ENCODE results near the gene ANXA10. TPM values are rescaled to one million over a fixed set of nuclear protein-coding genes. Genes with fewer than 3 reads are reported as not detected.

The ANXA10 gene
- total and polyA plus RNA-seq, 2 experiments from 2014 or later, result not detected

DNA sequence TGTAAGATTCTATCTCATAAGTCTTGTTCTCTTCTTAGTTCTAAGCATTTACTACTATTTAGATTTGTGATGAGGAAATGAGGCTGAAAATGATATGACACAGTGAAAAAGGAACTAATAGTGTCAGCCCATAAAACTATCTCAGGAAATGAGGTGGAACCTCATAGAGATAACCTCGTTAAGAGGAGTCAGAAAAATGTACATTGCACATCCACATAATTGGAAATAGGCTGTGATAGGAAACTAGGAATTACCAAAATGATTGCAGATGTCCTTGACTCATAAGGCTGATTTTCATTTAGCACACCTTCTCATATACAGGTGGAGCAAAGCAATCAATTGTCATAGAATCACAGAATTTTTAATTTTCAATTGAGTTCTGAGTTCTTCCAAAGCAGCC, 26.8 kb downstream of the ANXA10 start:
- no peak for ATAC-seq
- no peak overlapping the region for H3K4me3 Mint-ChIP-seq

More for the DNA sequence above, 26.8 kb downstream of the ANXA10 start:
- Mint-ChIP-seq H3K27me3 (ENCODE audit: insufficient read depth, low read depth, poor library complexity) (no peaks in the 10 kb centered on the region), H3K4me1 (no peaks in the 10 kb centered on the region), H3K9me3 (peaks cover 8% of the 10 kb centered on the region; the same call in 2 of the 3 replicates), H3K36me3 (ENCODE audit: low read depth) (no peaks in the 10 kb centered on the region; the same call in 2 of the 3 replicates), H3K27ac (no peak overlapping the region)
- no peaks in the 10 kb centered on the region for H3K27me3 ChIP-seq (ENCODE audit: insufficient read depth)
- DNase-seq (ENCODE audit: low spot score), result no peak
- H2AFZ ChIP-seq, result no peak overlapping the region
- H3K27ac ChIP-seq (ENCODE audit: low read depth), result no peak overlapping the region
- H3K79me2 ChIP-seq (replicated peaks; ENCODE audit: insufficient read depth), result no peaks in the 10 kb centered on the region
- no peaks in the 10 kb centered on the region for H3K4me1 ChIP-seq (ENCODE audit: insufficient read depth)
- H3K9me2 ChIP-seq (ENCODE audit: insufficient read depth), result no peaks in the 10 kb centered on the region
- no peaks in the 10 kb centered on the region for H3F3A ChIP-seq (replicated peaks; ENCODE audit: low read depth)
- H3K4me2 ChIP-seq, result no peak overlapping the region
- TF ChIP-seq CREB1 (CRISPR knock-in tag; IDR thresholded peaks at IDR 0.05; ENCODE audit: low read depth), result no peak
- TF ChIP-seq, protein P1, sequence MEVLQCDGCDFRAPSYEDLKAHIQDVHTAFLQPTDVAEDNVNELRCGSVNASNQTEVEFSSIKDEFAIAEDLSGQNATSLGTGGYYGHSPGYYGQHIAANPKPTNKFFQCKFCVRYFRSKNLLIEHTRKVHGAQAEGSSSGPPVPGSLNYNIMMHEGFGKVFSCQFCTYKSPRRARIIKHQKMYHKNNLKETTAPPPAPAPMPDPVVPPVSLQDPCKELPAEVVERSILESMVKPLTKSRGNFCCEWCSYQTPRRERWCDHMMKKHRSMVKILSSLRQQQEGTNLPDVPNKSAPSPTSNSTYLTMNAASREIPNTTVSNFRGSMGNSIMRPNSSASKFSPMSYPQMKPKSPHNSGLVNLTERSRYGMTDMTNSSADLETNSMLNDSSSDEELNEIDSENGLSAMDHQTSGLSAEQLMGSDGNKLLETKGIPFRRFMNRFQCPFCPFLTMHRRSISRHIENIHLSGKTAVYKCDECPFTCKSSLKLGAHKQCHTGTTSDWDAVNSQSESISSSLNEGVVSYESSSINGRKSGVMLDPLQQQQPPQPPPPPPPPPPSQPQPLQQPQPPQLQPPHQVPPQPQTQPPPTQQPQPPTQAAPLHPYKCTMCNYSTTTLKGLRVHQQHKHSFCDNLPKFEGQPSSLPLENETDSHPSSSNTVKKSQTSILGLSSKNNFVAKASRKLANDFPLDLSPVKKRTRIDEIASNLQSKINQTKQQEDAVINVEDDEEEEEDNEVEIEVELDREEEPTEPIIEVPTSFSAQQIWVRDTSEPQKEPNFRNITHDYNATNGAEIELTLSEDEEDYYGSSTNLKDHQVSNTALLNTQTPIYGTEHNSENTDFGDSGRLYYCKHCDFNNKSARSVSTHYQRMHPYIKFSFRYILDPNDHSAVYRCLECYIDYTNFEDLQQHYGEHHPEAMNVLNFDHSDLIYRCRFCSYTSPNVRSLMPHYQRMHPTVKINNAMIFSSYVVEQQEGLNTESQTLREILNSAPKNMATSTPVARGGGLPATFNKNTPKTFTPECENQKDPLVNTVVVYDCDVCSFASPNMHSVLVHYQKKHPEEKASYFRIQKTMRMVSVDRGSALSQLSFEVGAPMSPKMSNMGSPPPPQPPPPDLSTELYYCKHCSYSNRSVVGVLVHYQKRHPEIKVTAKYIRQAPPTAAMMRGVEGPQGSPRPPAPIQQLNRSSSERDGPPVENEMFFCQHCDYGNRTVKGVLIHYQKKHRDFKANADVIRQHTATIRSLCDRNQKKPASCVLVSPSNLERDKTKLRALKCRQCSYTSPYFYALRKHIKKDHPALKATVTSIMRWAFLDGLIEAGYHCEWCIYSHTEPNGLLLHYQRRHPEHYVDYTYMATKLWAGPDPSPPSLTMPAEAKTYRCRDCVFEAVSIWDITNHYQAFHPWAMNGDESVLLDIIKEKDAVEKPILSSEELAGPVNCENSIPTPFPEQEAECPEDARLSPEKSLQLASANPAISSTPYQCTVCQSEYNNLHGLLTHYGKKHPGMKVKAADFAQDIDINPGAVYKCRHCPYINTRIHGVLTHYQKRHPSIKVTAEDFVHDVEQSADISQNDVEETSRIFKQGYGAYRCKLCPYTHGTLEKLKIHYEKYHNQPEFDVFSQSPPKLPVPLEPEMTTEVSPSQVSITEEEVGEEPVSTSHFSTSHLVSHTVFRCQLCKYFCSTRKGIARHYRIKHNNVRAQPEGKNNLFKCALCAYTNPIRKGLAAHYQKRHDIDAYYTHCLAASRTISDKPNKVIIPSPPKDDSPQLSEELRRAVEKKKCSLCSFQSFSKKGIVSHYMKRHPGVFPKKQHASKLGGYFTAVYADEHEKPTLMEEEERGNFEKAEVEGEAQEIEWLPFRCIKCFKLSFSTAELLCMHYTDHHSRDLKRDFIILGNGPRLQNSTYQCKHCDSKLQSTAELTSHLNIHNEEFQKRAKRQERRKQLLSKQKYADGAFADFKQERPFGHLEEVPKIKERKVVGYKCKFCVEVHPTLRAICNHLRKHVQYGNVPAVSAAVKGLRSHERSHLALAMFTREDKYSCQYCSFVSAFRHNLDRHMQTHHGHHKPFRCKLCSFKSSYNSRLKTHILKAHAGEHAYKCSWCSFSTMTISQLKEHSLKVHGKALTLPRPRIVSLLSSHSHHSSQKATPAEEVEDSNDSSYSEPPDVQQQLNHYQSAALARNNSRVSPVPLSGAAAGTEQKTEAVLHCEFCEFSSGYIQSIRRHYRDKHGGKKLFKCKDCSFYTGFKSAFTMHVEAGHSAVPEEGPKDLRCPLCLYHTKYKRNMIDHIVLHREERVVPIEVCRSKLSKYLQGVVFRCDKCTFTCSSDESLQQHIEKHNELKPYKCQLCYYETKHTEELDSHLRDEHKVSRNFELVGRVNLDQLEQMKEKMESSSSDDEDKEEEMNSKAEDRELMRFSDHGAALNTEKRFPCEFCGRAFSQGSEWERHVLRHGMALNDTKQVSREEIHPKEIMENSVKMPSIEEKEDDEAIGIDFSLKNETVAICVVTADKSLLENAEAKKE (CRISPR knock-in tag; IDR thresholded peaks at IDR 0.05), result no peak
- TF ChIP-seq, protein P2, sequence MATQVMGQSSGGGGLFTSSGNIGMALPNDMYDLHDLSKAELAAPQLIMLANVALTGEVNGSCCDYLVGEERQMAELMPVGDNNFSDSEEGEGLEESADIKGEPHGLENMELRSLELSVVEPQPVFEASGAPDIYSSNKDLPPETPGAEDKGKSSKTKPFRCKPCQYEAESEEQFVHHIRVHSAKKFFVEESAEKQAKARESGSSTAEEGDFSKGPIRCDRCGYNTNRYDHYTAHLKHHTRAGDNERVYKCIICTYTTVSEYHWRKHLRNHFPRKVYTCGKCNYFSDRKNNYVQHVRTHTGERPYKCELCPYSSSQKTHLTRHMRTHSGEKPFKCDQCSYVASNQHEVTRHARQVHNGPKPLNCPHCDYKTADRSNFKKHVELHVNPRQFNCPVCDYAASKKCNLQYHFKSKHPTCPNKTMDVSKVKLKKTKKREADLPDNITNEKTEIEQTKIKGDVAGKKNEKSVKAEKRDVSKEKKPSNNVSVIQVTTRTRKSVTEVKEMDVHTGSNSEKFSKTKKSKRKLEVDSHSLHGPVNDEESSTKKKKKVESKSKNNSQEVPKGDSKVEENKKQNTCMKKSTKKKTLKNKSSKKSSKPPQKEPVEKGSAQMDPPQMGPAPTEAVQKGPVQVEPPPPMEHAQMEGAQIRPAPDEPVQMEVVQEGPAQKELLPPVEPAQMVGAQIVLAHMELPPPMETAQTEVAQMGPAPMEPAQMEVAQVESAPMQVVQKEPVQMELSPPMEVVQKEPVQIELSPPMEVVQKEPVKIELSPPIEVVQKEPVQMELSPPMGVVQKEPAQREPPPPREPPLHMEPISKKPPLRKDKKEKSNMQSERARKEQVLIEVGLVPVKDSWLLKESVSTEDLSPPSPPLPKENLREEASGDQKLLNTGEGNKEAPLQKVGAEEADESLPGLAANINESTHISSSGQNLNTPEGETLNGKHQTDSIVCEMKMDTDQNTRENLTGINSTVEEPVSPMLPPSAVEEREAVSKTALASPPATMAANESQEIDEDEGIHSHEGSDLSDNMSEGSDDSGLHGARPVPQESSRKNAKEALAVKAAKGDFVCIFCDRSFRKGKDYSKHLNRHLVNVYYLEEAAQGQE (IDR thresholded peaks at IDR 0.05; ENCODE audit: unreplicated experiment), result no peak
- TF ChIP-seq EZH2phosphoT487 (IDR thresholded peaks at IDR 0.05; ENCODE audit: unreplicated experiment), result no peak
- TF ChIP-seq ZNF114 (CRISPR knock-in tag; IDR thresholded peaks at IDR 0.05), result no peak
- TF ChIP-seq, protein P3, sequence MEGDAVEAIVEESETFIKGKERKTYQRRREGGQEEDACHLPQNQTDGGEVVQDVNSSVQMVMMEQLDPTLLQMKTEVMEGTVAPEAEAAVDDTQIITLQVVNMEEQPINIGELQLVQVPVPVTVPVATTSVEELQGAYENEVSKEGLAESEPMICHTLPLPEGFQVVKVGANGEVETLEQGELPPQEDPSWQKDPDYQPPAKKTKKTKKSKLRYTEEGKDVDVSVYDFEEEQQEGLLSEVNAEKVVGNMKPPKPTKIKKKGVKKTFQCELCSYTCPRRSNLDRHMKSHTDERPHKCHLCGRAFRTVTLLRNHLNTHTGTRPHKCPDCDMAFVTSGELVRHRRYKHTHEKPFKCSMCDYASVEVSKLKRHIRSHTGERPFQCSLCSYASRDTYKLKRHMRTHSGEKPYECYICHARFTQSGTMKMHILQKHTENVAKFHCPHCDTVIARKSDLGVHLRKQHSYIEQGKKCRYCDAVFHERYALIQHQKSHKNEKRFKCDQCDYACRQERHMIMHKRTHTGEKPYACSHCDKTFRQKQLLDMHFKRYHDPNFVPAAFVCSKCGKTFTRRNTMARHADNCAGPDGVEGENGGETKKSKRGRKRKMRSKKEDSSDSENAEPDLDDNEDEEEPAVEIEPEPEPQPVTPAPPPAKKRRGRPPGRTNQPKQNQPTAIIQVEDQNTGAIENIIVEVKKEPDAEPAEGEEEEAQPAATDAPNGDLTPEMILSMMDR (conservative IDR thresholded peaks at IDR 0.05; ENCODE audit: low read depth in 2 of 2), result no peak
- TF ChIP-seq JUNB (IDR thresholded peaks at IDR 0.05; ENCODE audit: unreplicated experiment), result no peak
- no peak for TF ChIP-seq ZNF331 (CRISPR knock-in tag; IDR thresholded peaks at IDR 0.05; ENCODE audit: low read depth)
- no peak for TF ChIP-seq NANOG (IDR thresholded peaks at IDR 0.05; ENCODE audit: borderline replicate concordance)
- no peak for TF ChIP-seq EZH2 (IDR thresholded peaks at IDR 0.05; ENCODE audit: low read depth, unreplicated experiment)
- H3K36me3 ChIP-seq (ENCODE audit: insufficient read depth), result no peaks in the 10 kb centered on the region
- no peak overlapping the region for H3K4me3 ChIP-seq
- H4K20me1 ChIP-seq (replicated peaks; ENCODE audit: insufficient read depth), result no peaks in the 10 kb centered on the region

Data from GM23338 (cell line).